HG03439 (cell line): ENCODE data around the gene LIPK.

Experiments
- ATAC-seq: cut with Tn5 transposase; IDR thresholded peaks from one replicate; pipeline ENCODE4 v1.9.1; 2021; ENCODE audit warnings: mild to moderate bottlenecking, moderate library complexity; ENCODE audit not compliant: unreplicated experiment

LIPK gene

DNA sequence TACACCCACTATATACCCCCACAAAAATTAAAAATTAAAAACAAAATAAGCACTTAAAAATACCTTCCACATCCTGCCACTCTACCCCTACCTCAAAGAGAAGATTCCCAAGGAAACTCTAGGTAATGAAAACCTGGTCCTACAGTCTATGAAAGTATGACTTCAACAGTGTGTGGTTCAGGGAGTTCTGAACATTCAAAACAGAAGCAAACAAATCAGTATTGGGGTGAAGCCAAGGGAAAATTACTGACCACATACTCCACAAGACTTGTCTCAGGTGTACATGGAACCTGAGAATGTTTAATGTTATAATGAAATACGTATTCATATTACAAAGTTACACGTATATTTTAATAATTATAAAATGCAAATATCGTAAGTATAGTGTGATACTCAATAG, 76.2 kb downstream of the LIPK start:
- ATAC-seq, result no peak

DNA sequence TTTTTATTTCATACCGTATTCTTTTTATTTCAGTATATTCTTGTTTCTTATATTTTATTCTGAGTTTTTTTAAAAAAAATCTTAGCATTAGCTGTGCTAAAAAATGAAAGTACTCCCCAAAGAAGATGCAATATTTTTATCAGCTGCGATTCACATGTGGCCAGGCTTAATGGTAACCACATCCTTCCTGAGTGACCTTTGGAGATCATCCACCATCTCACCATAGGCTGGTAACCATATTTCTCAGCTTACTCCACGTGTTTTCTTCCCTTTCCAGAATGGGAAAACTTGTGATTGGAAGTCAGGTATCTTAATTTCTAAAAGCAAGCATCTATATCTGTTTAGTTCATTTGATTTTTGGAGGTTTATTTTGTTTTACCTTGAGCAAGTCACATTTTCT, 77.7 kb downstream of the LIPK start:
- no peak for ATAC-seq

DNA sequence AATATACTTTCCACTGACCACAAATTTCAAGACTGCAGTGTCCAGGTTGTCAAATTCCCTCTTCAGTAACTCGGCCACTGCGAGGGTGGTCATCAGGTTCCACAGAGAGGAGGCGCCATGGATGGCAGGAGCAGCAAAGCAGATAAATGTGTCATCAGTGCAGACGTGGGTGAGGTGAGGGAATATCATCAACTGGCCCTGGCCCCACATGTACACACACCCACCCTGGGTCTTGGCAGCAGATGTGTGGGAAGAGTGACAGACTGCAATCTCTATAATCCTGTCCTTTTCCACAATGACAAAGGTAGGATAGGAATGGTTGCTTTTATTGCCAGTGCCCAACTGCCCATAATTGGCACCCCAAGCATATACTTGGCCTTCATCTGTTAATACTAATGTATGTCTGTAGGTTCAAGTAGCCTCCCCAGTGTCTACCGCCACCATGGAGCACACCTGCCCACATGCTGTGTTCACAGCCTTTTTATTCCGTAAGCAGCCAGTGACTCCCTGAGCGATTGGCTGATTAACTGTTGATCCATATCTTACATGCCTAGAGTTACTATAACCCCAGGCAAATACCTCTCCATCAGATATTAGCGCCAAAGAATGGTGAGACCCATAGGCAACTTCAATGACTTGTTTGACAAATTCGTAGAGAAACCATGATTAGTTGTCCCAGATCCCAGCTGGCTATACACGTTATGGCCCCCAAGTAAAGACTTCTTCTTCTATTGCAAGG, 80.2 kb downstream of the LIPK start:
- ATAC-seq, result no peak

DNA sequence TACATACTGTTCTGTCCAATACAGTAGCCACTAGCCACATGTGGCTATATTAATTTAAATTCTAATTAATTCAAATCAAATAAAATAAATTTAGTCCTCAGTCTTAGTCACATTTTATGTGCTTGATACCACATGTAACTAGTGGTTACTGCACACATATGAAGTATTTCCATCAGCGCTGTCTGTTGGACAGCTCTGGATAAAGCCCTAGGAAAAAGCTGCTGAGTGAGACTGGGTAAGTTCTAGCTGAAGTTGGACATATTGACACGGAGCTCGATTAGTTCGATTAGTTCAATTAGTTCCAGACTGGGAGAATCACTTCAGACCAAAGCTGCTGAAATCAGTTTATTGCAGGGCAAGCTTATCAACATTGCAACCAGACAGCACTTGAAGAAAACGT, 81.4 kb downstream of the LIPK start:
- no peak for ATAC-seq

DNA sequence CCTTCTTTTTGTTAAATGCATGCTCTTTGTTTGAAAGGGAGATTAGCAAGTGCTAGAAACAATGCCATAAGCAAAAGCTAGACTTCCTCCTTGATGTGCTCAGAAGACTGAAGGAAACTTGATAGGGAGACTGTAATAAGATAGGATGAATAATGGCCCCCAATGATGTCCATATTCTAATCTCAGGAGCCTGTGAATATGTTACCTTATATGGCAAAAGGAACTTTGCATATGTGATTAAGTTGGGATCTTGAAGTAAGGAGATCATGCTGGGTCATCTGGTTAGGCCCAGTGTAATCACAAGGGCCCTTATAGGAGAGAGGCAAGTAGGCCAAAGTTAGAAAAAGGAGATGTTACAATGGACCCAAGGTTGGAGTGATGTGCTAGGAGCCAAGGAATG, 82.9 kb downstream of the LIPK start:
- no peak for ATAC-seq

DNA sequence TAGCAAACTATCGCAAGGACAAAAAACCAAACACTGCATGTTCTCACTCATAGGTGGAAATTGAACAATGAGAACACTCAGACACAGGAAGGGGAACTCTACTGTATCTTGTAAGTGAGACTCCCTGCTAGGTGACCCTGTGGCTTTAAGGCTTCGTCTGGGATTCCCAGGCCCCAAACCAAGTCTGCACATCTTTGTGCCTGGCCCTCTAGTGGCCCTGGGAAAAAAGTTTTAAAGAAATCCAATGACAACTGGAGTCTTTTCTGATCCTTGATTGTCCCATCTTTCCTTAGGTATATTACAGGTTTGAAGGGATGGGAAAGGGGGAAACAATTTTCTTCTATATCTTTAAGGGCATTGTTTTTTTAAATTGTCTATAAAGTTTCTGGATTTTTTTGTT, 85.9 kb downstream of the LIPK start:
- ATAC-seq, result no peak

DNA sequence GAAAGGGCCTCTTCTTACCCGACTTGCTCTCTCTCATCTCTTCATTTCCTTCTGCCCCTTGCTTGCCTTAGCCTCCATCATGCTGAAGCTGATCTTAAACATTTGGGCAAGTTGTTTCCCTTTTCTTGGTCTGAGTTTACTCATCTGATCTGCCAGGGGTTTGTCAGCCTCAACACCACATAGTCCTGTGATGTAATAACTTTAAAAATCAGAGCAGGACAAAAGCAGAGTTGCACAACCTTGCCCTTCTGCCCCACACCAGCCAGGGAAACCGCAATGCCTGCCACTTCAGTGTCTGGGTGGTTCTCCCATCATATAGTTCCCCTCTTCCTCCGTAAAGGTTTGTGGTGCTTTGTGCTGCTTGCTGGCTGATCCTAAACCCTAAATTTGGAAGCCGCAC, 86.6 kb downstream of the LIPK start:
- ATAC-seq, result no peak

DNA sequence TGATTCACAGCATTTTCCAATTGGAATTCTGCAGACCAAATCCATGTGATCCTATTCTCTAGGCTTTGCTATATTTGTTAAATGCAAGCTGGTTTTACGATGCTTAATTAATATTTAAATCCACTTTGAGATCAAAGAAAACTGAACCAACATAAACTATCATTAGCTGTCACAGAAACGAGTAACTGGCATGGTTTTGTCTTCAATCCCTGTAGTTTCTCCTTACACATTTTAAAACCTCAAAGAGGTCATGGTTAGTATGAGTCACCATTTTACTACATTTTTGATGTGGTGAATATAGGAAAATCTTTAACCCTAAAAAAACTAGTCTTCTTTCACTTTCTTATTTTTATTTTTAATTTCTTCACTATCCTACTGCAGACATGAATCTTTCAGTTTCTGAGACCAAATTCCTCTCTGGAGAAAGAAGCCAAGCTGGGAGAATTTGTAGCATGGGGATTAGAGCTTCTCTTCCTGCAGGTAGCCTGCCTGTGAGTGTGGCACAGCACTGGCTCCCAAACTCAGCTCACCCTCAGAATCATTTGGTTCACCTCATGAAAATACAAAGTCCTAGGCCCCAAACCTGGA, 87.8 kb downstream of the LIPK start:
- no peak for ATAC-seq

DNA sequence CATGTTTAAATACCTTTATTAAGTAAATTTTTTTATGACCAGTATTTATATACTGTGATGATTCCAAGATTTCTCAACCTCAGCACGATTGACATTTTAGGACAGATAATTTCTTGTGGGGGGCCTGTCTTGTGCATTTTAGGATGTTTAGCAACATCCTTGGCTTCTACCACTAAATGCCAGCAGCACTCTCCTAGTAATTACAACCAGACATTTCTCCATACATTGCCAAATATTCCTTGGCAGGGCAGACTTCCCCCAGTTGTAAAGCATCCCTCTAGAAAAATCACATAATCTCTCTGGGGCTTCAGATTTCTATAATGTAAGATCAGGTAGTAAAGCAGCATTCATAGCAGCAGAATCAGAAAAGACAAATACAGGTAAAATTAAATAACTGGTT, 88.7 kb downstream of the LIPK start:
- no peak for ATAC-seq

DNA sequence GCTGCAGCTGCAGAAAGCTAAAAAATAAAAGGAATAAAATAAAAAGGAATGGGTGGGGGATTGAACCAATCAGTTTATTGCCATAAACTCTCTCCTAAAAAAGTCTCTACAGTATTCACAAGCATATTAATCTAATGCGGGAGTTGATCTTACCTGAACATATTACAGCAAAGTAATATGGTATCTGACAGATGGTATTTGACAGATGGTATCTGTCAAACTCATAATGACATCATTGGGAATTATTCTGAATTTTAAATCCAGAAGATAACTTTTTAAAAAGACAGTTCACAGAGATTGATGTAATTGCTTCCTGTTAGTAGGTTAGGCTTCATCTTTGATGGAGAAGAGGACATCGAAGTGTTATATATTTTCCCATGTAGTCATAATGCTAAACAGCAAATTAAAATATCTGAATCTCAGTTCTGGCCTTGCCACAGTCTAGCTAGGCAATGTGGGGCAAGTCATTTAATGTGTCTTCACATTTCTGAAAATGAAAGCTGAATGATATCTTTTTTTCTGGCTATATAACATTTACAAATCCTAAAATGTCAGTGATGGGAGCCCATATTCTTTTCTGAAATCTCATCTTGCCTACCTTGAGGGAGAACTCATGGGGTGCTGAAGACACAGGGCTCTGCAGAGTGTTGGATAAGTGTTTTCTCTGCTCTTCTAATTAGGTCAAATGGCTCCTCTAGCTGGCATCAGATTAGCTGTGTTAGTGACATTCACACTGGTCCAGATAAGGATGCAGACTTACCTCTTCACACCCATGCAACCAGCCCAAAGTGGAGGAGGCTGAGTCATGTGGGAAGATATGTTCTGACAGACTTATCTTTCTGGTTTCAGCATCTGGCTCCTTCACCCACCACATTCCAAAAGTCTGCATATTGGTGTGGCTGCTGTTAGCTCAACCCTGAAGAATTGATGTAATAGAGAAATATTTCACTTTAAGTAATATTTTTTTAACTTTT, 94.4 kb downstream of the LIPK start:
- no peak for ATAC-seq
